Panc1 (cell line): Measurements from ENCODE around the gene PTPRF. TPM values are rescaled to one million over a fixed set of nuclear protein-coding genes. Genes with fewer than 3 reads are reported as not detected.
"Not testable (repeated sequence)": the region's sequence is repeated elsewhere in the genome, so short reads cannot be mapped to it uniquely, and the experiment has no call there.

Experiments
- ATAC-seq: fragments of 200-7000 bp; cut with Tn5 transposase; 2 replicates; pipeline ENCODE4 v1.9.1; 2020; ENCODE audit warnings: mild to moderate bottlenecking, moderate library complexity
- BruUV-seq: library from RNA; stranded (reverse); fragments of 400-500 nt; replicated peaks from 2 replicates; lab custom pipeline; 2021; lab: Mats Ljungman, UMichigan
- CTCF ChIA-PET: fragments of 300-600 bp; sonication (Branson Sonifier 250); formaldehyde crosslinking; loops from one replicate; lab custom pipeline; 2022; ENCODE audit warnings: antibody characterized with exemption; lab: Charles Lee
- POLR2A ChIA-PET: fragments of 300-600 bp; sonication (Branson Sonifier 250); formaldehyde crosslinking; loops from one replicate; lab custom pipeline; 2022; ENCODE audit warnings: antibody characterized with exemption; lab: Charles Lee
- DNase-seq: peaks from one replicate; pipeline ENCODE4 v3.0.0-alpha.2; 2010; ENCODE audit warnings: low read depth, low spot score
- H3K27ac ChIP-seq: 2 replicates; pipeline ENCODE4 v1.5.1; 2011; ENCODE audit warnings: mild to moderate bottlenecking, low read length, inconsistent platforms
- H3K27me3 ChIP-seq: fragments of 200-500 bp; sonication (Bioruptor generic); 2 replicates; pipeline ENCODE4 v1.6.0; 2014; ENCODE audit warnings: low read length, inconsistent platforms; ENCODE audit not compliant: control insufficient read depth, insufficient read depth
- H3K36me3 ChIP-seq: fragments of 200-500 bp; sonication (Bioruptor generic); 2 replicates; pipeline ENCODE4 v1.5.1; 2014; ENCODE audit warnings: inconsistent platforms, mild to moderate bottlenecking, low read length, moderate library complexity; ENCODE audit not compliant: control insufficient read depth, insufficient read depth
- H3K4me1 ChIP-seq: 2 replicates; pipeline ENCODE4 v1.5.1; 2011; ENCODE audit warnings: inconsistent platforms, mild to moderate bottlenecking, low read length, moderate library complexity; ENCODE audit not compliant: control insufficient read depth, insufficient read depth
- H3K4me3 ChIP-seq, 2 experiments: 2 replicates each; pipeline ENCODE4 v1.5.1; 2011 to 2012; ENCODE audit warnings: low read depth in 2 of 2, low read length in 2 of 2, mild to moderate bottlenecking in 2 of 2, inconsistent platforms in 1 of 2, moderate library complexity in 1 of 2
- H3K9me3 ChIP-seq: fragments of 200-500 bp; sonication (Bioruptor generic); 2 replicates; pipeline ENCODE4 v1.5.1; 2014; ENCODE audit warnings: low read depth, mild to moderate bottlenecking, inconsistent platforms, low read length, moderate library complexity; ENCODE audit not compliant: control insufficient read depth, insufficient read depth
- POLR2AphosphoS5 ChIP-seq: IDR thresholded peaks from 2 replicates; pipeline ENCODE4 v1.6.1; 2012; ENCODE audit warnings: mild to moderate bottlenecking, low read depth, low read length, moderate library complexity
- REST ChIP-seq, 2 experiments: IDR thresholded peaks; 2 replicates each; pipeline ENCODE4 v1.6.1; 2011 to 2012; ENCODE audit warnings: low read depth in 2 of 2, control low read depth in 1 of 2, low read length in 1 of 2, mild to moderate bottlenecking in 1 of 2, moderate library complexity in 1 of 2; ENCODE audit not compliant: insufficient read depth in 1 of 2
- SIN3A ChIP-seq: IDR thresholded peaks from 2 replicates; pipeline ENCODE4 v1.6.1; 2012; ENCODE audit warnings: low read depth, mild to moderate bottlenecking, low read length, moderate library complexity, borderline replicate concordance; ENCODE audit not compliant: insufficient read depth
- TCF7L2 ChIP-seq: IDR thresholded peaks from 2 replicates; pipeline ENCODE4 v1.6.1; 2011; ENCODE audit warnings: mild to moderate bottlenecking, low read depth, low read length, inconsistent platforms
- in situ Hi-C: cut with HindIII; loops from 2 replicates; pipeline ENCODE4 v1.10.0; 2016; ENCODE audit warnings: low sequenced_read_pairs, low pct_unique_long_range_greater_than_20kb
- intact Hi-C: fragments of 100-400 bp; cut with micrococcal nuclease; formaldehyde crosslinking; loops from one replicate; pipeline ENCODE4 v1.10.0; 2022; ENCODE audit not compliant: unreplicated experiment
- total RNA-seq: library from RNA; stranded (reverse); gene quantifications from one replicate; pipeline ENCODE4 v1.2.1, GENCODE V29; 2021; ENCODE audit not compliant: unreplicated experiment
- TF ChIP-seq, protein P1 (sequence below): fragments of 450-650 bp; IDR thresholded peaks from 2 replicates; pipeline ENCODE4 v1.5.1; 2017; ENCODE audit warnings: mild to moderate bottlenecking

The PTPRF gene
- total RNA-seq, 1 experiment from 2014 or later, result 77.5 TPM

DNA sequence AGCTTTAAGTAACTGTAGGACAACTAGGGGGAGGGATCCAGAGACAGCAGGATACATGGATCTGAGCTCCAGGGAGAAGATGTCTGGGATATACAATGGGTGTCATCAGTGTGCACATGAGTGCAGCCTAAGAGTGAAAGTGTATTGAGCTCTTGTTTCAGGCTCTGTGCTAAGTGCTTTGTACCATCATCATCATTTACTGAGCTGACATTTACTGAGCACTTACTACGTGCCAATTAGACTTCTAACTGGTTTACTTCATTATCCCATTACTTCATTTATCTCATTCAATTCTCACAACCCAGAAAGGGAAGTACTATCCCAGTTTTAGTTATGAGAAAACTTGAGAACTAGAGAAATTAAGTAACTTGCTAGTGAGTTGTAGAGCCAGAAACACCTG, 114.8 kb downstream of the PTPRF start:
- ATAC-seq, result no peak
- TF ChIP-seq, protein P1, sequence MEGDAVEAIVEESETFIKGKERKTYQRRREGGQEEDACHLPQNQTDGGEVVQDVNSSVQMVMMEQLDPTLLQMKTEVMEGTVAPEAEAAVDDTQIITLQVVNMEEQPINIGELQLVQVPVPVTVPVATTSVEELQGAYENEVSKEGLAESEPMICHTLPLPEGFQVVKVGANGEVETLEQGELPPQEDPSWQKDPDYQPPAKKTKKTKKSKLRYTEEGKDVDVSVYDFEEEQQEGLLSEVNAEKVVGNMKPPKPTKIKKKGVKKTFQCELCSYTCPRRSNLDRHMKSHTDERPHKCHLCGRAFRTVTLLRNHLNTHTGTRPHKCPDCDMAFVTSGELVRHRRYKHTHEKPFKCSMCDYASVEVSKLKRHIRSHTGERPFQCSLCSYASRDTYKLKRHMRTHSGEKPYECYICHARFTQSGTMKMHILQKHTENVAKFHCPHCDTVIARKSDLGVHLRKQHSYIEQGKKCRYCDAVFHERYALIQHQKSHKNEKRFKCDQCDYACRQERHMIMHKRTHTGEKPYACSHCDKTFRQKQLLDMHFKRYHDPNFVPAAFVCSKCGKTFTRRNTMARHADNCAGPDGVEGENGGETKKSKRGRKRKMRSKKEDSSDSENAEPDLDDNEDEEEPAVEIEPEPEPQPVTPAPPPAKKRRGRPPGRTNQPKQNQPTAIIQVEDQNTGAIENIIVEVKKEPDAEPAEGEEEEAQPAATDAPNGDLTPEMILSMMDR, result no peak
- no peak for TF ChIP-seq REST (IDR thresholded peaks at IDR 0.05; ENCODE audit: insufficient read depth in 1 of 2, low read depth in 2 of 2, low read length in 1 of 2)
- TF ChIP-seq POLR2AphosphoS5, result no peak
- TF ChIP-seq TCF7L2, result no peak
- TF ChIP-seq SIN3A, result no peak
- BruUV-seq, result no TSS peak
- no peak for DNase-seq
- Histone ChIP-seq H3K27me3 (no peaks in the 10 kb centered on the region), H3K4me3 (no peak overlapping the region), H3K4me1 (peaks cover 9% of the 10 kb centered on the region), H3K9me3 (no peaks in the 10 kb centered on the region), H3K27ac (no peak overlapping the region), H3K36me3 (no peaks in the 10 kb centered on the region; the same call in 1 of the 2 replicates)
- intact Hi-C loops (no loop called here), in situ Hi-C loops (no loop called here)
- ChIA-PET POLR2A (no interaction called here), CTCF (no interaction called here)

DNA sequence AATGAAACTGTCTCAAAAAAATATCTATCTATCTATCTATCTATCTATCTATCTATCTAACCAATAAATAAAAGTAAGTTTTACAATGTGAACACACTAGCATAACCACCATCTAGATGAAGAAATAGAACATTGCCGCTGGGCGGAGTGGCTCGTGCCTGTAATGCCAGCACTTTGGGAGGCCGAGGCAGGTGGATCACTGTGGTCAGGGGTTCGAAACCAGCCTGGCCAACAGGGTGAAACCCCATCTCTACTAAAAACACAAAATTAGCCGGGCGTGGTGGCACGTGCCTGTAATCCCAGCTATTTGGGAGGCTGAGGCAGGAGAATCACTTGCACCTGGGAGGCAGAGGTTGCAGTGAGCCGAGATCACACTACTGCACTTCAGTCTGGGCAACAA, 116.6 kb downstream of the PTPRF start:
- H3K27me3 ChIP-seq, in situ Hi-C loops, CTCF ChIA-PET, DNase-seq, H3K9me3 ChIP-seq, BruUV-seq, H3K4me3 ChIP-seq, H3K27ac ChIP-seq, H3K36me3 ChIP-seq, ATAC-seq, intact Hi-C loops: not testable (repeated sequence)
- POLR2A ChIA-PET, result interaction anchor here (0.7 kb wide), 1 partner anchor 93 kb away, joined by 5 read pairs; no protein-coding TSS in a partner anchor
- peaks cover 17% of the 10 kb centered on the region for H3K4me1 ChIP-seq

DNA sequence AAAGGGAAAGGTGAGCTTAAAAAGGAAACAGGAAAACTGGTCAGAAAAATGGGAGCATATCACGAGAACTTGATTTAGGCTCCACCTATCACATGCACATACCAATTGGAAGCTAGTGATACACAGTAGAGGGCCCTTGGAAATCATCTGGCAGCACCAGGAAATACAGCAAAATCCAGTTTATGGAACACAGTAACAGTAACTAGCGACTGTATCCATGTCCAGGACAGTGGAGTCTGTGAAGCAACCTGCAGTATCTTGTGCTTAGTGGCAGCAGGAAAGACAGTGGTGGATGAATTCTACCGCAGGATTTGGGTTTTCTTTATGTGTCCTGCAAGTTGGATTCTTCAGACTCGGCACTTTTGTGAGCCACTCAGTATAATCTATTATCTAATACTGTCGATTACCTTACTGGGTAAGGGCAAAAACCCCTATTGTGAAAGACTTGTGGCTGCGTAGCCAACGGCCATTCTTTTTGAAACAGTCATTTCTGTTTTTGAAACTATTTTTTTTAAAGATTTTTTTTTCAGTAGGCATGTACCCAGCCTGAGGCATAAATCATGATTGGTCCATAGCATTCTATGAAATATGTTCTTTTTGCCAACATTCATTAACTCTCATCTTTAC, 117.7 kb downstream of the PTPRF start:
- peaks cover 20% of the 10 kb centered on the region for H3K4me1 ChIP-seq
- no TSS peak for BruUV-seq
- ATAC-seq (no peak), DNase-seq (no peak)
- CTCF ChIA-PET, result no interaction called here
- H3K27ac ChIP-seq, result peak overlapping the region; percentile 95
- TF ChIP-seq TCF7L2 (no peak), POLR2AphosphoS5 (no peak), SIN3A (no peak), REST (IDR thresholded peaks at IDR 0.05; ENCODE audit: insufficient read depth in 1 of 2, low read depth in 2 of 2, low read length in 1 of 2) (no peak)
- TF ChIP-seq, protein P1, result no peak
- no peaks in the 10 kb centered on the region for H3K27me3 ChIP-seq
- POLR2A ChIA-PET, result interaction anchor here (0.7 kb wide), 1 partner anchor 94 kb away, joined by 5 read pairs; no protein-coding TSS in a partner anchor
- H3K4me3 ChIP-seq, result no peak overlapping the region
- in situ Hi-C loops, result no loop called here
- no peaks in the 10 kb centered on the region for H3K9me3 ChIP-seq
- H3K36me3 ChIP-seq, result no peaks in the 10 kb centered on the region; the same call in 1 of the 2 replicates
- intact Hi-C loops, result no loop called here
